ENCODE results near the gene SMIM7.
A peak's percentile ranks its signal among the peaks of the same experiment; 100 is the strongest.
"Not testable (repeated sequence)": the region's sequence is repeated elsewhere in the genome, so short reads cannot be mapped to it uniquely, and the experiment has no call there.

SMIM7 gene

DNA sequence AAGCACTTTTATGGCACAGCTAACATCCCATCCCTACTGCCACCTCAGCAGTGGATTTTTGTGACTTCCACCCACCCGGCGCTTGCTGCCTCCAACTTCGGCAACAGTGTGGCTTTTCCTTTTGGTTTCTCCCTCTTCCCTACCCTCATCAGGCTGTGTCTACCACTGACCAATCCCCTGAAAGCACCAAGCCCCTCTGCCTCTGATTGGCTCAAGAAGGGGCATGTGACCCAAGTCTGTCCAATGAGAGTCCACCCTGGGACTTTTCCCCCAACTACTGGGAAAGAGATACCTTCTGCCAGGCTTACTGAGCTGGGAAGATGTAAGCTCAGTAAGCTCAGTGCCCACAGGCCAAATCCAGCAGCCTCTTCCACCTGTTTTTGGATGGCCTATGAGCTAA, 5.8 kb downstream of the SMIM7 start:
- no peak for DNase-seq

DNA sequence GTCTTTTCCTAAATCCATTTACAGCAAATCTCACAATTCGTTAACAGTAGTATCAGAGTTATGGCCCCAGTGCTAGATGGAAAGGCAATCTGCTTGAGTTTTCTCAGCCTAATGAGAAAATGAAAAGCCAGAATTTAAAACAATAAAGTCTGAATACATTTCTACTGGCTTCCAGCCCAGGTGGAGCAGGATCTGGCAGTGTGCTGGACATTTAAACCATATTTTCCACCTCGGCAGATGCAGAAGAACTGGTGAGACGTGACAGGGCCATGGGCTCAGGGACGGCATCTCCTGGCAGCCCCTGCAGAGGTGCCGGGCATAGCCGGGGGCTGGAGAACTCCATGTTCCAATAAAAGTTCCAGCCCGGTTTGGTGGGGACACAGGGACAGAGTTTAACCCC, 7.1 kb downstream of the SMIM7 start:
- no peak for DNase-seq

DNA sequence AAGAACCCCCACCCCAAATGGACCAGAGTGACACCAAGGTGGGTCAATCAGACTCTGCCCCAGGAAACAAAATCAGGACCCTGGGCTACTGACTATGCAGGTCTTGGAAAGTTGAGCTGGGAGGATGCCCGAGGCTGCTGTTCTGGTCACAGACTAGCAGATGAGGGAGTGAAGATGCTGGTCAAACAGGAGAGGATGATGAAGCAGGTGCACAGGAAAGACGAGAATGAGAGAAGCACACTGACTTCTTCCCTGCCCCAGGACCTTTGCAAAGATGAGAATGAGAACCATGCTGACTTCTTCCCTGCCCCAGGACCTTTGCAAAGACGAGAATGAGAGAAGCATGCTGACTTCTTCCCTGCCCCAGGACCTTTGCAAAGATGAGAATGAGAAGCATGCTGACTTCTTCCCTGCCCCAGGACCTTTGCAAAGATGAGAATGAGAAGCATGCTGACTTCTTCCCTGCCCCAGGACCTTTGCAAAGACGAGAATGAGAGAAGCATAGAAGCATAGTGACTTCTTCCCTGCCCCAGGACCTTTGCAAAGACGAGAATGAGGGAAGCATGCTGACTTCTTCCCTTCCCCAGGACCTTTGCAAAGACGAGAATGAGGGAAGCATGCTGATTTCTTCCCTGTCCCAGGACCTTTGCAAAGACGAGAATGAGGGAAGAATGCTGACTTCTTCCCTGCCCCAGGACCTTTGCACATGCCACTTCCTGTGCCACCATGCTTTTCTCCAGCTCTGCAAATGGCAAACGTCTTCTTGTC, 8.3 kb downstream of the SMIM7 start:
- DNase-seq = not testable (repeated sequence)

DNA sequence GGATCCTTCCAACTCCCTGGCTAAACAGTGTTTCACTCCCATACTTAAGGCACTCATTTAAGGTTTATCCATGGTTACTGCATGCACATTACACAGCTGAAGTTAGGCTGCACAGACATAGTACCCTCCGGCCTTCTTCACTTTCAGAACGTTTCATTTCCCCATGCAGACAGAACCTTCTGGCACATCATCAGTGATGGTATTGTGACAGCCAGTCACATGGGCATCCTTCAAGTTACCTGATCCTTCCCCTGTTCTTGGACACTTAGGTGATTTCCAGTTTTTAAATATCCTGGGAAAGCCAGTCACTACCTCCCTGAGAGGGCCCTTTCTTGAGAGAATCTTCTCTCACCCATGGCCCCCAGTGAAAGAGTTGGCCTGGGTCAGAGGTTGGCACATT, 9.1 kb downstream of the SMIM7 start:
- no peak for DNase-seq

DNA sequence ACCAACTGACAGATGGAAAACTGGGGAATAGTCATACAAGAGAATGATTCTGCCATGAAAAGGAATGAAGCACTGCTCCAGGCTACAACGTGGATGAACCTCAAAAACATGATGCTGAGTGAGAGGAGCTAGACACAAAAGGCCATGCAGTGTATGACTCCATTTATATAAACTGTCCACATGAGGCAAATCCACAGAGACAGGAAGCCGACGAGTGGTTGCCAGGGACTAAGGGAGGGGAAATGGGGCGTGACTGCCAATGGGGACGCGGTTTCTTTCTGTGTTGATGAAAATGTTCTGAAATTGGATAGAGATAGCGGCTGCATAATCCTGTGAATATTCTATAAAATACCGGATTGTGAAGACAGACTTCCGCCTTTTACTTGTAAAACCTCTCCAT, 10.2 kb downstream of the SMIM7 start:
- DNase-seq = peak; percentile 2 to 5

DNA sequence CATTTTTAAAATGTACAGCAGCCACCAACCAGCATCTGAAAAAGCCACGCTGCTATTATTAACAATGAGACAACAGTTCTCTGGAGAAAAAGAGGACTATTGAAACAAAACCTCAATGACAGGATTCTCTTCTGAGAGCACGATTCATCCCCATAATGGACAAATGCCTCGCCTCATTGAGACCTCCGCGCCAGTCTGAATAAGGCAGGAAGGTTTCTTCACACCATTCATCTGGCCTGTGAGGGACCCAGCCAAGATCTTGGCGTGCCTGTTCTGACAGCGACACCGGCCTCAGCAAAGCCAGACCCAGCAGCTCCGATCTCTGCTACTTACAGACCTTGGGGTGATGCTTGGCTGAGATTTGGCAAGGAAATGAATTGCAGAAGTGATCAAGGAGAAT, 14.8 kb downstream of the SMIM7 start:
- DNase-seq = no peak

DNA sequence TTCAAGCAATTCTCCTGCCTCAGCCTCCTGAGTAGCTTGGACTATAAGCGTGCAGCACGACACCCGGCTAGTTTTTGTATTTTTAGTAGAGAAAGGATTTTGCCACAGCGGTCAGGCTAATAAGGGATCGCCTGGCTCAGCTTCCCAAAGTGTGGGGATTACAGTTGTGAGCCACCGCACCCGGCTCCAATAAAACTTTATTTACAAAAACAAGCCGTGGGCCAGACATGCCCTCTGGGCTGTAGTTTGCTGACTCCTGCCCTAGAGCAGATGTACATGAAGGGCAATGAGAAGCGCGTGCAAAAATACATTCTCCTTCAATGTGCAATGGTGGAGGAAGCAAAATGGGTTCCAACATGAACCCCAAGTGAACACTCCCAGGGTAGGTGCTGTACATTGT, 18.2 kb downstream of the SMIM7 start:
- DNase-seq = no peak

DNA sequence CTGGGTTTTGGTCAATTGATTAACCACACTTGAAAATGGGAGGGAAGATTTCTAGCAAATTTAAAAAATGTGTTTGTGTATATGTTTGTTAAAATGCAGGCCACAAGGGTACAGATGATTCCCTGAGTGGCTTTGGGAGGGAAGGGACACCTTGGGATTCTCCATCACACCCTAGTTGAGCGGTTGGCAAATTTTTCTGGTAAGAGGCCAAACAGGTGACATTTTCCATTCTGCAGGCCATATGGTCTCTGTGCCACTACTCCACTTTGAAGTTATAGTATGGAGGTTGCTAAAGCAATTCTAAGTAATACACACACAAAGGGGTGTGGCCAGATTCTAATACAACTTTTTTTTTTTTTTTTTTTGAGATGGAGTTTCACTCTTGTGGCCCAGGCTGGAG, 19.0 kb downstream of the SMIM7 start:
- no peak for DNase-seq

DNA sequence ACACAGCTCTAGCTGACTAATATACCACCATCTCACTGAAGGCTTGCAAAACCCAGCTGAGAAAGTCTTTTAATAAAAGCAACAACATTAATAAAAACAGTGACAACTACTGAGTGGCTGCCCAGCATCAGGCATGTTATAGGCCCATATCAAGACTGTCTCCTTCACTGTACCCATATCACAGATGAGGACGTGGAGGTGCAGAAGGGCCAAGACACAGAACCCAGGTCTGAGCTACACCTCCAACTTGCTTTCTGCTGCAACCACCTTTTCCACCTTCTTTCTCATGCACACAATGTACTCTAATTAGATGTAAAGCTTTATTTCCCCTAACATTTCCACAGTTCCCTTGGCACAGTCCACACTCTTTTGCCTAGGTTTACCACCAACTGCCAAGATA, 21.3 kb downstream of the SMIM7 start:
- no peak for DNase-seq

DNA sequence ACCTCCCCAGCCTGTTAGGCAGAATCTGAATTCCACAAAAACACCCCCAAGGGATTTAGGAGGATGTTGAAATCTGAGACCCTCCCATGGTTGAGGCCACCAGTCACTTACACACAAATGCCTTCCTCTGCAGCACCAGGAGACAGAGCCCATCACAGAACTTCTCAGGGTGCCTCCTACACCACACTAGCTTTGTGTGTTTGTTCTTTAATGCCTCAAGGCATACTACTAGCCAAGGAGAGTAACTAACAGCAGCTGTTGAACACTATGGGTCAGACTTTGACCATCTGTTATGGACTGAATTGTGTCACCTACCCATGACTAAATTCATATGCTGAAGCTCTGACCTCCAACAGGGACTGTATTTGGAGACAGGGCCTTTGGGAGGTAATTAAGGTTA, 22.4 kb downstream of the SMIM7 start:
- DNase-seq = no peak

DNA sequence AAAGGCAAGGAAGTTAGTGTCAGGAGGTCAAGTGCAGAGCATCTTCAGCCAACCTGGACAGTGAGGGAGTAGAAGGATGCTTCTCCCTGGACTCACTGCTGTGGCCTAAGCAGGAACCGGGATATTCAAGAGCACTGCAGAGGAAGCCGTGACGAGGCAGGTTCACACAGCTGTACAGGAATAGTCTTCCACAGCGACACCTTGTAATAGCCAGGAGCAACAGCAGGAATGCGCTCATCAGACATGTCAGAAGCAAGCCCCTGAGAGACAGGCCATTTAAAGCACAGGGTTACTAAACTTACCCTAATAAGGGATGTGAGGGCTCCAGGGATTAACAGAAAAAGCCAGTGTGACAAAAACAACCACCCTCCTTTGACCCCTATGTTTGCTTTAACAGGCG, 28.5 kb downstream of the SMIM7 start:
- no peak for DNase-seq

DNA sequence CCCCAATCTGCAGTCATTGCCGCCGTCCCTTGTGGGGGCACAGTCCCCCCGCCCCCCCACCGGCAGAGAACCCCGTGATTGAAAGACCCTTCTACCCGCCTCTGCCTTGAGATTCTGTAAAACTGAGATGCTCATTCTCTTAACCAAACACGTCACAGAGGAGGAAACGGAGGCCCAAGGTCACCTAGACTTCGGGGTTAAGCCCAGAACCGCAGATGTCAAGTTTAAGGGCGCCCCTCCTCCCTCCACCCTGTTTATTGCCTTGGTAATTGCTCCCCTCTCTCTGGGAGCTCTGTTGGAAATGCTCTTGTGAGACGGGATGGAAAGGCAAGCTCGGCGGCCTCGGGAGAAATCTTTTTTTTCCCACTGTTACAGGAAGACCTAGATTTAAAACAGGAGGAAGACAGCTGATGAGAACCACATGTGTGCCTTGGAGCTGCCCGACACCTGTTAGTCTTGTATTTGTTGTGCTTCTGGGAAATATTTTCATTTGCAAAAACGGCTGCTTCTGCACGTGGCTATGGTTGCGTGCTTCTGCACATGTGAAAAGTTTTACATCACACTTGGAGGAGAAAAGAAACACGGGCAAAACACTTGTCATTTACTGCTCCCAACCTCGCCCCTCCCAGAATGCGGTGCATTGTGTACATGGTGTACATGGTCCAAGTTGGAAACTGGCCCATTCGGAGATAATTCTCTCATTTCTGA, 30.8 kb downstream of the SMIM7 start:
- no peak for DNase-seq

DNA sequence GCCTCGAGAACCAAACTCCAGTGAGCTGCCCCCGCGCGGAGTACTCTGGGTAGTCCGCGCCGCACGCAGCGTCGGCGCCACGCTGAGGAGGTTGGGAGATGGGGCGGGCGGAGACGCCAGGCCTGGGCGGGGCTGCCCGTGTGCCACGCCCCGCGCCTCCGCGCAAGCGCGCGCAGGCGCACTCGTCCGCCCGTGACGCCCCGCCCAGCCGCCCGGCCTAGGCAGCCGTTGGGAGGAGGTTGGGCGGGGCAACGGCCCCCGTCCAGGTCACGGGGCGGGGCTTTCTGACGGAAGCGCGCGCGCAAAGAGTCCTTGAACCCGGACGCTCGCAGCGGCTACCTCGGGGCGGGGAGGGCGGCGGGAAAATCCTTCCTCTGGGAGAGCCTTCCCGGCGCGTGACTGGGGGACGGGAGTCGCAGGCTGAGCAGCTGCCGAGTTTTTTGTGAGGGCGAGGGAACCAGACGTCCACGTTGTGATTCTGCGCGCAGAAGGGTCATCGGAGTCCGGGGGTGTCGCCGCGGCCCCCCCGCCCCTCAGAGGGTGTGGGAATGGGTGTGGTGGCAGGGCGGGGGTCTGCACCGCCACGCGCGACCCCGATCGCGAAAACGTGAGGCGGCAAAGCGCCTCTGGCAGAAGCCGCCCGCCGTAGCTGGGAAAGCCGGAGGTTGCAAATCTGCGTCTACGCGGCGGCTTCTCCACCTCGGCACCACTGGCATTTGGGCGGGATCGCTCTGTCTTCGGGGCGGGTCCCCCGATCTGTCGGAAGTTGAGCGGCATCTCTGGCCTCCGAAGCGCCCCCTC, 31.6 kb downstream of the SMIM7 start, which contains the start of gene MED26:
TSS of gene MED26 (minus strand) at position 22 of the 801 bp plus-strand sequence. CDS start 261 bp downstream, outside the sequence.
- peak; percentile 70 to 97 for DNase-seq

DNA sequence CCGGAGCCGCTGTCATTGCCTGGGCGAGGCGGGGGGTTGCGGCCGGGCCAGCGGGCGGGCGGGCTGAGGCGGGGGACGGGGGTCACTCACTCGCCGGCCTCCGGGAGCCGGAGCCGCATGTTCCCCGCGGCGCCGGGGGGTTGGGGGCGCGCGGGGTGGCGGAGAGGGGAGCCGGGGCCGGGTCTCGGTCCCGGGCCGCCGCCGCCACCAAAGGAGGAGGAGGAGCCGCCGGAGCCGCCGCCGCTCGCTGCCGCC, 32.1 kb downstream of the SMIM7 start:
- DNase-seq = no peak

DNA sequence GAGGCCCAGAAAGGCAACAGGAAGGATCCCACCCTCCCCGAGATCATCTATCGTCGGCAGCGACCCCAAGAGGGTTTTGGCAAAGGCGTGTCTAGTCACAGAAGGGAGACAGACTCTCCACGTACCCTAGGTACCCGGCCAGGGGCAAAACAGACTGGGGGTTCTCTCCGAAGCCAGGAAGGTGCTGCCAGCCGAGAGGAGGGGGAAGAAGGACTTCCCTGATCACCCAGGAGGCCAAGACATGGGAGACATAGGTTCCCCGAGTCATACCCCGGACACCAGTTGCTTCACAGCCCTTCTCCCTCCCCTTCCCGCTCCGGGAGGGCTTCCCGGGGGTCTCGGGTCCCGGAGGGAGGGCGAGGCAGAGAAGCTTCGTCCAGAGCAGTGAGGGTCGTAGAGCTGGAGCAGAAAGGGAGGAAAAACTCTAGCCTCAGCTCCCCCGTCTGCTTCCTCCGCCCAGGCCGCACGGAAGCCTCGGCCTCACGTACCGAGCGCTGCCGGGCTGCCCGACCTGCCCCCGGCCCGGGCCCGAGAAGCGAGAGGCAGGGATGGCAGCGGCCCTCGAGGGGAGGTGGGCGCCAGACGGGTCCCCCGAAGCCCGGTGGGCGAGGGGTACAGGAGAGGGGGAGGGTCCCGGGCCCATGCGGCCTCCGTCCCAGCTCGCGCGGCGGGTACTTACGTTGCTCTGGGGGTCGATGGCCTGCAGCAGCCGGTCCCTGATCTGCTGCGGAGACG, 32.6 kb downstream of the SMIM7 start:
- no peak for DNase-seq

DNA sequence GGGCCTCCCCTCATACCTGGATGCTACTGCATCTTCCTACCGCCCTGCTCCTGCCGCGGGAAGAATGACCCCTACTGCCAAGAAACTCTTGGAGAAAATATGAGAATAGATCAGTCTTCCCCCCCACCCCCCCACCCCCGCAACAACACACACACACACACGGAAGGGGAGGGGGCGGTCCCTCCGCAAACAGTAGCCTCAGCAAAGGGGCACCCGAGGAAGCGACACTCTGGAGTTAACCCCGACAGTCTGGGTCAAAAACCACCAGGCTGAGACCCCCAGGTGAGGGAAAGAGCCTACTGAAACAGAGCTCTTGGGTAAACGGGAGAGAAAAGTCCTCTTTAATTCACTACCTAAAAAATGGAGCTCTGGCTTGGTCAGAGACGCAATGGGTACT, 33.1 kb downstream of the SMIM7 start:
- DNase-seq = no peak

DNA sequence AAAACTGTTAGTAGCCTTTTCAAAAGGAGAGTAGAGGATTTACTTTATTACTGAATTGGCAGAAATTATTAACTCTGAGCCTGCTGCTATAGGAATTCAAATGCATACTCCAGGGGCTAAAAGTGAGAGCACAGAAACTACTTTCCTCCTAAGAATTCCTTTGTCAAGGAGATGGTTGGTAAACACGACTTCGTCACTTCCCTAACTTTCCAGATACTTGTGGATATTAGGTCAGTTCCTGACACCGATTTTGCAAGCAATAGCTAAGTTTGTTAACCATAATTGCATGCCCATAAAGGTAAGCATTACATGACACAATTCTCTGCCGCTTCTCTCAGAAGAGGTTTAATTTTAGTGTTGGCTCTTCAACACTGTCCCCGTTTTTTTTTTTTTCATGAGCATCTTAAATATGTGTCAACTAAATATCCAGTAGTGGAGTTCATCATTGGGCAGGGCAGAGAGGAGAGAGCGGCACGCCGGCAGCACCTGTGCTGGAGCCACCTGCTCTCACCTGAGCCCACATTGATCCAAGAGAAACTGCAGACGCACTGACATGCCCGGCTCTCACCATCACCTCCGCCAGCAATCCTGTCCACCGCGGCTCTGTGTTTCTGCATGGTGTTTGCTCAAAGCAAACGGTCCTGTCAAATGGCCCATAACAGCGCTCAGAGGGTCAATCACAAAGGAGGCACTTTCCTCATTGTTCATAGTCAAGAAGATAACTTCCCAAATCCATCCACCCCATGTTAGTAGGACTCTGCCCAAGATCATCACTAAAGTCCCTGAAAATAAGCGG, 34.6 kb downstream of the SMIM7 start:
- DNase-seq = no peak

DNA sequence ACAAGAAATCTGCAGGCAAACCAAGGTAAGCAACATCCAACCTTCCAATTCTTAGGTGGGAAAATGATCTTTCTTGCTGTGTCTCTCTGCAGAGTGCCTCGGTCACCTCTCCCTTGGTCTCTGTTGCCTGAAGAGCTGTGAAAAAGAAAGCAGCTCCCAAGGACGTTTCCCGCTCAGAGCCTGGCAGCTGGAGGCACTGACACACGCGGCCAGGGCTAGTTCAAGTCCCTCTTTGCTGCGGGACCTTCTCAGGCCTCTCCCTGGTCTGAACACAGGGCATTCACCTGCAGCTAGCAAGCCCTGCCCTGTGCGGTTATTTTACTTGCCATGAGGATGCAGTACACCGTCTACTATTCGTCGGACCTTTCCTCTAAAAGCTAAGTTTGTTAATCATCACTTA, 35.7 kb downstream of the SMIM7 start:
- no peak for DNase-seq

DNA sequence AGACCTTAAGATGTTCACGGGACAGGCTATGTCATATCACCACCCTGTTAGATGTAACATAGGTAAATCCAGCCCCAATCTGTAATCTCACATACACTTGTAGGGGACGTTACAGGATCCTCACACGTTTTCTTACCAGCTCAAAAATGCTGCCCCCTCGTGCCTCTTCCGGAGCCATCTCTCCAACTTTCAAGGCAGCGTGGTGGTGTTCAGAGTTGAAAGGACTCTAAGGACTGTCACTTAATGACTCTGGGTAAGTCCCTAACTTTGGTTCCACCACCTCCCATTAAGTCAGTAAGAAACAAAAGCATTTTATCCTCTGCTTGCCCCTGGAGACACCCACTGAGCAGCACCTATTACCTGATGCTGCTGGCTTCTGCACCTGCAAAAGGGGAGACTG, 36.4 kb downstream of the SMIM7 start:
- DNase-seq = no peak

DNA sequence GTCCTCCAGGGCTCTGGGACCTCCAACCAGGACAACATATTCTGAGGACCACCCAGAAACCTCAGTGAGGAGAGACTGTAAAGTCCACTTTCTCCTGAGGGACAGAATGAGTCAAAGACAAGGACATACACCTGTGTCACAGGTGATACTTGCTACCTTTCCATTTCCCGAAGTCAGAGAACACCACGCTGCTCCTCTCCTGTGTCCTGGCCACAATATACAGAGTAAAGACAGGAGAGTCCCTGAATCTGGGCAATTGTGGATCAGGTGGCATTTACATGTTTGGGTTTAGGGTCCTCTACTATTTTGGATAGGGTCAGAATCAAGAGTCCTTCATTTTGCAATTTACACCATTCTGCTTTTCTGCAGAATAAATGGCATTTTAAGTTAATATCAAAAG, 36.9 kb downstream of the SMIM7 start:
- no peak for DNase-seq

DNA sequence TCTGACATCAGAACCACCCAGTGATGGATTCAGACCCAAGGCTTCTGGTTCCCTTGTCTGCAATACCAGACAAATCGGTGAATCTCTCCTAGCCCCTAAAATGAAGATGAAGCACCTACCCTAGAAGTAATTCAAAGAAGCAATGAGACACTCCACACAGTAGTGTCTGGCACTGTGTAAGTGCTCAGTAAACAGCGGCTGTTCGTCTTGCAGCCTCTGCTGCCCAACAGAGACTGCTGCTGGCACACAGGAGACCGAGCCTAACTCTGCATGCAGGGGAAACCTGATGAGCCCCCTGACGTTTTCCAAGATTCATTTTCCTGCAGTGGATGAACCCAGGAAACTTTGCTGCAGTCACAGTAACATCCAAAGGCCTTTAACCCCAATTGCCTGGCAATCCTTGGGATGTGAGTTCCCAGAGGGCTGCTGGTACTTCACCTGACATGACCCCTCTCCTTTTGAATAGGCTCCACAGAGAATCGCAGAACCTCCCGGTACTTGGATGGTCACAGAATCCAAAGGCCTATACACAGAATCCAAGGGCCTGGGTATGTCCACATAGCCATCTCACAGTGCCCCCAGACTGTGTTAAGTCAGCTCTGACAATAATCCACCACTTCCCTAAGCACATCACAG, 38.7 kb downstream of the SMIM7 start:
- DNase-seq = no peak

DNA sequence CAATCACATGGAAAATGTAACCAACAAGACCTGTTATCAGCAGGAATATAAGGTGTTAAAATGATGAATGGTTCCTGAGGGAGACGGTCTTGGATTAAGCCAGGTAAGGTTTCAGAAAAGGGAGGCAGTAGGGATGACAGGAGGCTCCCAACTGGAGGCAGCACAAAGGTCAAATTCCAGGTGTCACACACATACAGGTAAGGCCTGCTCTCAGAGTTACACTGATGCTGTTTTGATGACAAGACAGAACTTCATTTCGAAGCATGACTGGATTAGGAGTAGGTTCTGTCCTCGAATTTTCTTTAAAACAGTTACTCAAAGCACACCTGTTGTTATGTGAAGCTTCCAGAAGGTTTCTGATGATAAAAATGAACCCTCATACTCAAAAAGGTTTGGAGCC, 39.4 kb downstream of the SMIM7 start:
- no peak for DNase-seq
